CD4-positive, alpha-beta T cell treated with Interferon gamma for 1 hour (primary cell): Measurements from ENCODE around the gene STX7.

ENCODE experiments used
- DNase-seq: peaks from one replicate; pipeline ENCODE4 v3.0.0-alpha.2; 2020

STX7 gene

DNA sequence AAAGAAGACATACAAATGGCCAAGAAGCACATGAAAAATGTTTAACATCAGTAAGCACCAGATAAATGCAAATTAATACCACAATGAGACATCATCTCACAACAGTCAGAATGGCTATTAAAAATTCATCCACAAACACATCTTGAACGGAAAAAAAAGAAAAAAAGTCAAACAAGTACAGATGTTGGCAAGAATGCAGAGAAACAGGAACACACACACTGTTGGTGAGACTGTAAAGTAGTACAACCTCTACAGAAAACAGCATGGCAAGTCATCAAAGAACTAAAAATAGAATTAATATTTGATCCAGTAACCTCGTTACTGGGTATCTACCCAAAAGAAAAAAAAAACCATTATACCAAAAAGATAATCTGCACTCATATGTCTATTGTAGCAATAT lies 6.5 kb downstream of the STX7 start:
- no peak for DNase-seq

DNA sequence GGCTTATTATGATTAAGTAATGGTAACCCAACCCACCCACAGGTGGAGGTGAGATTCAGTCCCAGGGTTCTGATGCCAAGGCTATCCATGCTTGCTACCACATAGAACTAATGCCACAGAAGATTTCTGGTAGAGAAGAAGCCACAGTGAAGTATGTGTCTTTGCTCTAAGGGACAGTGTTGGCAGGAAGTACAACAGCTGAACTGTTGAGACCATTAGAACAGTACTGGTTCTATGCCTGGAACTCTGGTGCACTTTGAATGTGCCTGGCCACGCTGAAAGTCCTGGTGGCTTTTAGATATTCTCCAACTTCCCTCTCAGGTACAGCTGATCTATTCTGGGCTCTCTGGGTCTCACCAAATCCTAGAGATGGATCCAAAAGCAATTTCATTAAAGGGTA lies 7.8 kb downstream of the STX7 start:
- no peak for DNase-seq

DNA sequence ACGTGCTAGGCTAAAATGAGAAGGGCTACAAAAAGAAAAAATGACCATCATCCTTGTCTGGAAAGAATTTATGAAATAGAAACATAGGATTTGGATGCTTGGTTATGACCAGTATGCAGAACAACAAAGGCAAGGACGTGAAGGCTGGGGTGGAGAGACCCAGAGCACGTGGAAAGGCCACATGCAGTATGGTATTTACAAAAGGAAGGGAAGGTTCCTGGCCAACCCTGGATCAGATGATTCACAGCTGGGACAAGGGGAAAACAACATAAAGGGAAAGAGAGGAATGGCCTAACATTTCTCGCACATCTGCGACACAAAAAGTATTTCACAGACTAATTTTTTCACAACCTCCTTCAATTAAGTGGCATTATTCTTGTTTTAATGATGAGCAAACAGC lies 8.2 kb downstream of the STX7 start:
- no peak for DNase-seq

- no peak for DNase-seq
Measured at GRCh38 chr6:132499757-132500156, 13.2 kb downstream of the STX7 start.

- DNase-seq: no peak
Measured at GRCh38 chr6:132498638-132499037, 14.3 kb downstream of the STX7 start.

- no peak for DNase-seq
Measured at GRCh38 chr6:132496519-132497180, 16.3 kb downstream of the STX7 start.

DNA sequence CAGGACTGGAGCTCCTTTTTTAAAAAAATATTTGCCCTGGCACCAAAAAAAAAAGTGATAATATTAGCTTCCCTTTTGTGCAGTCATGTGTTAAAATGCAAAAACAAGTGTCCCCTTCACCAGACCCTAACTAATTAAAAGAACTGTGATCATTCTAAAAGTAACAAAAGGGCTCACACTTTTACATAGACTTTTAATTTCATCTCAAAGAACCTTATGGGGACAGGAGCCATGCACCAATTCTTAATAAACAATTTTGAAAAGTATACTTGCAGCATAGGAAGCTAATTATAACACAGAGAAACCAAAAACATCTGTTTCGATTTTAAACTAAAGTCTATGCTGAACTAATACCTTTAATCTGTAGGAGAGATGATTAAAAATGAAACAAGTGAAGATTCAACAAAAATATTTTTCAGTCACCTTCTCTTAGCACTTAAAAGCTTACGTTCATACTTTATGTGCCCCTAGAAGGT lies 17.3 kb downstream of the STX7 start:
- DNase-seq: no peak

DNA sequence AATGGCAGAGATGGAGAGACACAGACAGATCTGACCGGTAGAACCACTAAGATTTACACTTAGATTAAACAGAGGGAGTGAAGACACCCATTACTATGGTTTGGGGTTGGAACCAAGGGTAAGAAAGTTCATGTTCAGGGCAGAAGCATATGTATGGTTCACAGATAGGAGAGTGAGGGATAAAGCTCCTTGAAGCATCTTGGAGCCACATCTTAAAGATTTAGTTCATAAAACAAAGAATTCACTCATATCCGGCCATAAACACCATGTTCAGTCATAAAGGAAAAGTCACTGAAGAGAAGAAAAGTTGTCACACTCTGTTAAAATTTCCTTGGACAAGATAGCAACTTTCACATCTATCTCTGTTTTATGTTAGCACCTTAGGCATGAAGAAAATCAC lies 18.0 kb downstream of the STX7 start:
- DNase-seq: no peak

GRCh38 chr6:132491881-132492280 lies 21.0 kb downstream of the STX7 start:
- no peak for DNase-seq

- DNase-seq: no peak
Measured at GRCh38 chr6:132491303-132491702, 21.6 kb downstream of the STX7 start.

DNA sequence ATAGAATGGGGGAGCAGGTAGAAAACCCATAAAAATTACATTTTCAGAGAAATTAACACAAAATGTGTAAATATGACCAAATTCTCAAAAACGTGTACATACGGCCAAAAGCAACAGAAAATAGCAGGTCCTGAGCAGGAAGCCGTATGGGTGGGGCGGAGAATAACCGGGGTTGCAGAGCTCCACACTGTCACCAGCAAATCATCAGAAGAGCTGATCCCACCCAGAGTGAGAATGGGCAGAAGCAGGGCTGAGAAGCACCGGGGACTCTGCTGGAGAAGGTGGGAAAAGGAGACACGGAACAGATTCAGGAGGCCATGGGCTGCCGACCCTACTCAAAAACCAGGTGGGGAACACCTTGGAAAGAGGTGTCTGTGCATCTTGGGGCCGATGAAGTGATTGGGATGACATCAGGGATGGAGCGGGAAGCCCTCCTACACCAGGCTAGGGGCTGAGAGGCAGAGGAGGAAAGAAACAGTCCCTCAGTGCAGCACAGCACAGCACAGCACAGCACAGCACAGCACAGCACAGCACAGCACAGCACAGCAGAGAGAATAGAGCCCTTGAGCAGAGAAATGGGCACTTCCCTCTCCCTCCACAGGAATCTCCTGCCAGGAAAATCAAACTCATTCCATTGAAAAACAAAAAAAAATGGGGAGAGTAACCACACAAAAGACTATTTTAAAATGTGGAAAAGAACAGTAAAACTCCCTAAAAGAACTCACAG lies 22.3 kb downstream of the STX7 start:
- no peak for DNase-seq

GRCh38 chr6:132490024-132490423 lies 22.9 kb downstream of the STX7 start:
- peak; percentile 11 for DNase-seq

- no peak for DNase-seq
Measured at GRCh38 chr6:132489376-132489775, 23.5 kb downstream of the STX7 start.

DNA sequence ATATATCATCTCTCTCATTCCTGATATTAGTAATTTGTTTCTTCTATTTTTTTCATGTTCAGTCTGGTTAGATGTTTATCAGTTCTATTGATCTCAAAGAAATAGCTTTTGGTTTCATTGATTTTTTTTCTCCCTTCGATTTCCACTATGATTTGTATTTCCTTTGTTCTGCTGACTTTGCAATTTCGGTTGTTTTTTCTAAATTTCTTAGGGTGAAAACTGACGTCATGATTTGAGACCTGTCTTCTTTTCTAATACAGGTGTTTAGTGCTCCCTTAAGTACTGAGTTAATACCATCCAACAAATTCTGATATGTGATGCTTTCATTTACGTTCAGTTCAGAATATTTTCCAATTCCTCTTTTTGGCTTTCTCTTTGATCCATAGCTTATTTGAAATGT lies 25.2 kb downstream of the STX7 start:
- no peak for DNase-seq

- no peak for DNase-seq
Measured at GRCh38 chr6:132484680-132485018, 28.3 kb downstream of the STX7 start.

- peak; percentile 18 for DNase-seq
Measured at GRCh38 chr6:132483779-132484679, 28.9 kb downstream of the STX7 start.

- DNase-seq: no peak
Measured at GRCh38 chr6:132482581-132482980, 30.3 kb downstream of the STX7 start.

- no peak for DNase-seq
Measured at GRCh38 chr6:132481189-132481588, 31.7 kb downstream of the STX7 start.

DNA sequence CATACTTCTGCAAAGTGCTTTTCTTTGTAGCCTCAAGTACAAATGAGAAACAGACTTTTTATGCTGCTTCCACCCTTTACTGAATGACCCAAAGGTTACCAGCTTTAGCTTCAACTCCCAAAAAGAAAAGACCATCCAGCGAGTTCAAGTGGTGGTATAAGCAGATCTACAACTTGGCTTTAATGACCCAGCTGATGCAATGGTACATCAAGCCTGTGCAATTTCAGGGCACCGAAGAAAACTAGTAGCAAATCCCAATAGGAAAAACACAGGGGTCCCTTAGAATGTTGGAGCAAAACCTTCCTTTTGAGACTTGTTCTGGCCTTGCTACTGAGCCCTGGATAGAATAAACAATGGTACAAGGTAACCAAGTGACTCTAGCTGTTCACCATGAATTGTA lies 33.8 kb downstream of the STX7 start:
- no peak for DNase-seq

DNA sequence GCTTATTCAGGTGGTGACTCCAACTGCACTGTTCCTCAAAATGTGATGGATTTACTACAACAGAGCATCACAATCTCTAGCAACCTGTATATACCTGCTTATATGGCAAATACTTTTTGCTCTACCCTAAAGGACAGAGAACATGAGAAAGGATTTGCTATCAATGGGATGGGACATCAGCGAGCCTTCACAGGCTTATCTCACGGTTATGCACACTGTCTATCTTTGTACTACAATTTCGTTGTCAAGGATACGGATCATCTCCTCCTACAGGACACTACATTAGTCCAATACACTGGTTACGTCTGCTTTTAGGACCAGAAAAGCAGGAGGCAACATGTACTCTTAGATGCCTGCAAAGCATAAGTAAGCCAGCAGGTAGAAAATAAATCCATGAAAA lies 34.2 kb downstream of the STX7 start:
- DNase-seq: no peak

DNA sequence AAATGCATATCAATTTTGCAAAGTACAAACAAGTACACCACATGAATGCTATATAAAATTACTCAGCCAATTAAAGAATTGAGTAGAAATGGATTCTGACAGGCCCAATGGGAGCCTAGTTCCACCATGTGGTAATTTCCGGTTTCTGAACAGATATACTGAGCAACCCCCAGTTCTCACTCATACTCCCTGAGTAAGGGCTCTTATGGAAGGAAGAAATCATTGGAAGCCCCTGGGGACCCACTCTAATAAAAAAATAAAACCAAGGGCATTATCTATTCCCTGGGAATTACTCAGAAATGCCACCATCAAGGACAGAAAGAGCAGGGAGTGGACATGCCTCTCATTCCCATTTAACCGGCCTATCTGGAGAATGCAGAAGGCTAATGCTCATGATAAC lies 34.6 kb downstream of the STX7 start:
- DNase-seq: no peak

DNA sequence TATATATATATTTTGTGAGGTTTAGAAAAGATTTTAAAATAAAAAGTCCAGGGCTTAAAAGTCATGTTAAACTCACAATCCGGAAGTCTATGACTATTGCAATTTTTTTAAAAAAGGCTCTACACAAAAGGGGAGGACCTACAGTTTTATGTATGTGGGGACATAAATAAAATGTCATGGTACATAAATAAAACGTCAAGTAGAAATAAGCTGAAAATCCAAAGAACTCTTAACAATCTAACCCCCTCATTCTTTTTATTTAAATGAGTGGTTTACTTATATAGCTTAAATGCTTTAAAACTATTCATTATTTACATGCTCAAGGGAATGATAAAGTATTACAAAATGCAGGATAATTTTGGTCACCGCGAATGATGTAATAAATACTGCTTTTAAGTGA lies 36.2 kb downstream of the STX7 start:
- no peak for DNase-seq

GRCh38 chr6:132475925-132476324 lies 37.0 kb downstream of the STX7 start:
- DNase-seq: no peak

DNA sequence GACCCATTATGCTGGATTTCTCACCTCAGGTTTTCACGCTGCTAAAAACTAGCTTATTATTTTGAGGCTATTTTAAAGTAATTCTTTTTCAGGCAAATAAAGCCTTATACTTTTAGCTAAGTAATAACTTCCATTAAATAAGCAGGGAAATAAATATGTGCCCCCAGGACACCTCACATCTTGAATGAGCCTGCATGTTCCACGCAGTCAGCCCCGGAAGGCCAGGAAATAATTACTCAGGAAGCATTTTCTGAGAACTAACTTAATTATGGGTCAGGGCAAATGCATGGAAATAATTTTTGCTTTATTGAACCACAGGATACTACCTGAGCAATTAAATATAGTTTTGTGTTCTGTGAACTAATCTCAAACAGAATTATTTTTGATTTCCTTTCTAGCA lies 41.1 kb downstream of the STX7 start:
- DNase-seq: no peak
